Duodenal mucosa (tissue), 2 donors: ENCODE measurements around the gene ROPN1B.

ENCODE experiments used
- H3K27ac ChIP-seq: one replicate; pipeline ENCODE4 v1.7.0; 2013; ENCODE audit warnings: low read depth, low read length
- H3K27me3 ChIP-seq, 2 donors: one replicate each; pipeline ENCODE4 v1.7.0; 2013; ENCODE audit warnings: low read length in 2 of 2, control low read depth in 1 of 2; ENCODE audit not compliant: insufficient read depth in 2 of 2, control insufficient read depth in 1 of 2
- H3K36me3 ChIP-seq, 2 donors: one replicate each; pipeline ENCODE4 v1.7.0; 2013; ENCODE audit warnings: low read length in 2 of 2, control low read depth in 1 of 2; ENCODE audit not compliant: insufficient read depth in 2 of 2, control insufficient read depth in 1 of 2
- H3K4me1 ChIP-seq, 2 donors: one replicate each; pipeline ENCODE4 v1.7.0; 2013; ENCODE audit warnings: low read length in 2 of 2, control low read depth in 1 of 2; ENCODE audit not compliant: insufficient read depth in 2 of 2, control insufficient read depth in 1 of 2
- H3K4me3 ChIP-seq, 2 donors: one replicate each; pipeline ENCODE4 v1.7.0; 2013; ENCODE audit warnings: low read length in 2 of 2, low read depth in 1 of 2
- H3K9ac ChIP-seq, 2 donors: one replicate each; pipeline ENCODE4 v1.7.0; 2013; ENCODE audit warnings: low read length in 2 of 2, low read depth in 1 of 2
- H3K9me3 ChIP-seq, 2 donors: one replicate each; pipeline ENCODE4 v1.7.0; 2013; ENCODE audit warnings: low read length in 2 of 2, control low read depth in 1 of 2; ENCODE audit not compliant: control insufficient read depth in 1 of 2

The ROPN1B gene

DNA sequence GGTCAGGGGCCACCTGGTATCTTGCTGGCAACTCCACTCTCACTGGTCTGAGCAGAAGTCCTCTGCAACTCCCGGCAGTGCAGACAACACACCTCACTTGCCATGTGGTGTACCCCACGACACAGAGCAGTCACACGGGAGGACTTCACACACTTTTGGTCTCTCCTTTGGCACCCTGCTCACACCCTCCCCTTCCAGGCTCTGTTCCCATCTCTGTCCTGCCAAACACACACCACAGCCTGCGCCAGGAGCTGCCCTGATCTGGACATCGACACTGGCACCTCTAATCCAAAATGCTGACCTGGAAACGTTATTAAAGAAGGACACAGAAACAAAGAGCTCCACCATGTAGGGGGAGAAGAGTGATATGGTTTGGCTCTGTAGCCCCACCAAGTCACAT, 57.8 kb downstream of the ROPN1B start:
- Histone ChIP-seq H3K4me1 (no peaks in the 10 kb centered on the region), H3K27ac (no peak overlapping the region), H3K36me3 (peaks cover 8 to 17% of the 10 kb centered on the region in 2 donors), H3K9ac (no peak overlapping the region), H3K27me3 (no peaks in the 10 kb centered on the region), H3K9me3 (peaks cover 9 to 12% of the 10 kb centered on the region in 2 donors), H3K4me3 (no peak overlapping the region)

DNA sequence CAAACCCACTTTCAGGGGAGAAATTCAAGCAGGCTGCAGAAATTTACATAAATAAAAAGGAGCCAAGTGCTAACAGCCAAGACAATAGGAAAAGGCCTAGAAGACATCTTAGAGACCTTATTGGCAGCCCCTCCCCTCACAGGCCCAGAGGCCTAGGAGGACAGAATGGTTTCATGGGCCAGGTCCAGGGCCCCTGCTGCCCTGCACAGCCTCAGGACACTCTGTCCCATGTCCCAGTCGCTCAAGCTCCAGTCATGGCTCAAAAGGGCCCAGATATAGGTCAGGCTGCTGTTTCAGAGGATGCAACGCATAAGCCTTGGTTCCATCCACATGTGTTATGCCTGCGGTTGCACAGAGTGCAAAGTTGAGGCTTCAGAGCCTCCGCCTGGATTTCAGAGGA, 59.1 kb downstream of the ROPN1B start:
- Histone ChIP-seq H3K4me3 (no peak overlapping the region), H3K27me3 (no peaks in the 10 kb centered on the region), H3K27ac (no peak overlapping the region), H3K36me3 (peaks cover 8 to 17% of the 10 kb centered on the region in 2 donors), H3K9me3 (peaks cover 9 to 12% of the 10 kb centered on the region in 2 donors), H3K9ac (no peak overlapping the region), H3K4me1 (no peaks in the 10 kb centered on the region)

DNA sequence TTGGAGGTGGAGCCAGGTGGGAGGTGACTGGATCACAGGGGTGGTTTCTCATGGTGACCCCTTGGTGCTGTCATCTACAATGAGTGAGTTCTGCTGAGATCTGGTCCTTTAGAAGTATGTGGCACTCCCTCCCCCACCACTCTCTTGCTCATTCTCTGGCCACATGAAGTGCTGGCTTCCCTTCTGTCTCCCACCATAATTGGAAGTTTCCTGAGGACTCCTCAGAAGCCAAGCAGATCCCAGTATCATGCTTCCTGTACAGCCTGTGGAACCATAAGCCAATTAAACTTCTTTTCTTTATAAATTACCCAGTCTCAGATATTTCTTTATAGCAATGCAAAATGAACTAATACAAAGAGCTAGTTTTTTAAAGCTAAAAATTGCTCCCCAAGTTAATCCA, 60.3 kb downstream of the ROPN1B start:
- no peaks in the 10 kb centered on the region for H3K4me1 ChIP-seq
- peaks cover 9 to 12% of the 10 kb centered on the region in 2 donors for H3K9me3 ChIP-seq
- no peak overlapping the region for H3K9ac ChIP-seq
- no peak overlapping the region for H3K4me3 ChIP-seq
- H3K27ac ChIP-seq: no peak overlapping the region
- H3K36me3 ChIP-seq: peaks cover 8% of the 10 kb centered on the region in 2 donors
- no peaks in the 10 kb centered on the region for H3K27me3 ChIP-seq

DNA sequence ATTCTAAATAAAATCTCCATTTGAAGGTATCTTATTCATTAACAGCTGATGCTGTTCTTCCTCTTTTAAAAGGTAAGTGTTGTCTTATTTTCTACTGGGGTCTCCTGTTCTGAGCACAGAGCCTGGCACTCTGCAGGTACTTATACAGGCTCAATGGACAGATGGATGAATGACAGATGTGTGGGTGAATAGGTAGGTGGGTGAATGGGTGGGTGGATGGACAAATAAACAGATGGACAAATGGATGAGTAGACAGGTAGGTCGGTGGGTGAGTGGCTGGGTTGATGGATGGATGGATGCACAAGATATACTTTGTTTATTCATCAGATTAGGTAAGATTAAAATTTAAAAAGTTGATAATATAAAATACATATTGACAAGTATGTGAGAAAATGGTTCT, 61.5 kb downstream of the ROPN1B start:
- peaks cover 9 to 12% of the 10 kb centered on the region in 2 donors for H3K9me3 ChIP-seq
- H3K4me3 ChIP-seq: no peak overlapping the region
- H3K27me3 ChIP-seq: no peaks in the 10 kb centered on the region
- no peak overlapping the region for H3K27ac ChIP-seq
- peaks cover 0 to 8% of the 10 kb centered on the region in 2 donors for H3K36me3 ChIP-seq
- no peak overlapping the region for H3K9ac ChIP-seq
- H3K4me1 ChIP-seq: no peaks in the 10 kb centered on the region

DNA sequence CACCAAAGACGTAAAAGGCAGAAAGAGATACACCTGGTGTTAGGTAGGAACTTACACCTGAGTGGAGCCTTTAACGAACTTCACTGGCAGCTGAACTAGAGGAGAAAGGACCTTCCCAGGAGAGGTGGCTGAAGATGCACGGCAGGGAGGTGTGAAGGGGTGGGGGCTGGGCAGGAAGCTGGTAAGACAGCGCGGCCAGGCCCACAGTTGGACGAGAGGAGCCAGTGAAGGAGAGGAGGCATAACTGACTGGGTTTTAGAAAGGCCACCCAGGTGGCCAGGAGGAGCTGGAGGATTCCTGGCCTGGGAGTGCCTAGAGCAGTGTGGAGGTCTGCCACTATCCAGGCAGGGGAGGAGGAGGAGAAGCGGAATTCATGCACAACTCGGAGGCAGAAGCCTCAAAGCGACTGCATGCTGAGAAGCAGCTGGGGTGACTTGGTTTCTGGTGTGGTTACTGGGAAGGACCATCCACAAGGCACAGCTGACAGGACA, 63.0 kb downstream of the ROPN1B start:
- Histone ChIP-seq H3K4me3 (no peak overlapping the region), H3K4me1 (no peaks in the 10 kb centered on the region), H3K9me3 (peaks cover 9 to 12% of the 10 kb centered on the region in 2 donors), H3K27ac (no peak overlapping the region), H3K27me3 (no peaks in the 10 kb centered on the region), H3K36me3 (peaks cover 0 to 8% of the 10 kb centered on the region in 2 donors), H3K9ac (no peak overlapping the region)
